HepG2 (cell line): Measurements from ENCODE around the gene ZCCHC17. TPM values are rescaled to one million over a fixed set of nuclear protein-coding genes. Genes with fewer than 3 reads are reported as not detected.

Experiments used
- AHDC1 ChIP-seq: sonication (generic); formaldehyde crosslinking; IDR thresholded peaks from 2 replicates; pipeline ENCODE4 v1.5.1; 2020; ENCODE audit warnings: mild to moderate bottlenecking, missing genetic modification reagents, borderline replicate concordance
- ATF3 ChIP-seq: sonication (generic); formaldehyde crosslinking; IDR thresholded peaks from 2 replicates; pipeline ENCODE4 v1.4.0; 2020; ENCODE audit warnings: missing genetic modification reagents
- JUNB ChIP-seq: sonication (generic); formaldehyde crosslinking; IDR thresholded peaks from 2 replicates; pipeline ENCODE4 v1.8.0; 2022; ENCODE audit warnings: missing genetic modification reagents, mild to moderate bottlenecking, borderline replicate concordance
- KDM2A ChIP-seq: sonication (generic); formaldehyde crosslinking; IDR thresholded peaks from 2 replicates; pipeline ENCODE4 v1.4.0; 2020; ENCODE audit warnings: low read depth, missing genetic modification reagents, borderline replicate concordance
- MED1 ChIP-seq: sonication (generic); formaldehyde crosslinking; IDR thresholded peaks from 2 replicates; pipeline ENCODE4 v1.4.0; 2020; ENCODE audit warnings: missing genetic modification reagents
- RBM22 ChIP-seq: fragments of 200-400 bp; formaldehyde crosslinking; optimal IDR thresholded peaks from 2 replicates; pipeline ENCODE3; 2017; ENCODE audit warnings: mild to moderate bottlenecking, low read length, moderate library complexity
- YEATS4 ChIP-seq: sonication (generic); formaldehyde crosslinking; IDR thresholded peaks from 2 replicates; pipeline ENCODE4 v1.4.0; 2020; ENCODE audit warnings: missing genetic modification reagents, borderline replicate concordance
- ZBTB42 ChIP-seq: sonication (generic); formaldehyde crosslinking; IDR thresholded peaks from 2 replicates; pipeline ENCODE4 v1.5.0; 2020; ENCODE audit warnings: mild to moderate bottlenecking, missing genetic modification reagents
- ZEB1 ChIP-seq: IDR thresholded peaks from 2 replicates; pipeline ENCODE4 v1.6.1; 2012; ENCODE audit warnings: mild to moderate bottlenecking, low read depth, inconsistent platforms; ENCODE audit not compliant: insufficient replicate concordance
- ZHX1 ChIP-seq: sonication (generic); formaldehyde crosslinking; IDR thresholded peaks from 2 replicates; pipeline ENCODE4 v1.8.1; 2022; ENCODE audit warnings: low read depth, mild to moderate bottlenecking, missing genetic modification reagents
- ZMYM2 ChIP-seq: sonication (generic); formaldehyde crosslinking; IDR thresholded peaks from 2 replicates; pipeline ENCODE4 v1.8.0; 2022; ENCODE audit warnings: mild to moderate bottlenecking, missing genetic modification reagents
- ZNF10 ChIP-seq: sonication (generic); formaldehyde crosslinking; IDR thresholded peaks from 2 replicates; pipeline ENCODE4 v1.4.0; 2020; ENCODE audit warnings: mild to moderate bottlenecking, low read depth, missing genetic modification reagents, borderline replicate concordance
- ZNF136 ChIP-seq: sonication (generic); formaldehyde crosslinking; IDR thresholded peaks from 2 replicates; pipeline ENCODE4 v1.8.1; 2022; ENCODE audit warnings: low read depth, mild to moderate bottlenecking, moderate library complexity, missing genetic modification reagents
- ZNF274 ChIP-seq: sonication (generic); formaldehyde crosslinking; IDR thresholded peaks from 2 replicates; pipeline ENCODE4 v1.5.1; 2020; ENCODE audit warnings: mild to moderate bottlenecking, missing genetic modification reagents
- ZNF337 ChIP-seq: sonication (generic); formaldehyde crosslinking; IDR thresholded peaks from 2 replicates; pipeline ENCODE4 v1.5.1; 2020; ENCODE audit warnings: missing genetic modification reagents, low read depth, mild to moderate bottlenecking, borderline replicate concordance
- ZNF354B ChIP-seq: sonication (generic); formaldehyde crosslinking; IDR thresholded peaks from 2 replicates; pipeline ENCODE4 v1.8.0; 2022; ENCODE audit warnings: mild to moderate bottlenecking, missing genetic modification reagents
- ZNF383 ChIP-seq: sonication (generic); formaldehyde crosslinking; IDR thresholded peaks from 2 replicates; pipeline ENCODE4 v1.4.0; 2020; ENCODE audit warnings: missing genetic modification reagents, mild to moderate bottlenecking, borderline replicate concordance
- ZNF598 ChIP-seq: sonication (generic); formaldehyde crosslinking; IDR thresholded peaks from 2 replicates; pipeline ENCODE4 v1.5.1; 2020; ENCODE audit warnings: mild to moderate bottlenecking, missing genetic modification reagents, borderline replicate concordance
- ZSCAN12 ChIP-seq: sonication (generic); formaldehyde crosslinking; IDR thresholded peaks from 2 replicates; pipeline ENCODE4 v1.9.0; 2021; ENCODE audit warnings: mild to moderate bottlenecking, missing genetic modification reagents
- ZSCAN5A ChIP-seq: sonication (generic); formaldehyde crosslinking; IDR thresholded peaks from 2 replicates; pipeline ENCODE4 v1.8.0; 2022; ENCODE audit warnings: mild to moderate bottlenecking, missing genetic modification reagents, borderline replicate concordance
- polyA plus RNA-seq, 8 experiments: library from polyadenylated mRNA; depleted of rRNA in 3 of 8; stranded (reverse) in 7 of 8; unstranded in 1 of 8; fragments of >200 nt; fragmentation: Illumina TruSeq in 4 of 8; extraction: Trizol in 4 of 8; gene quantifications; 2 replicates each; pipeline versions ENCODE4 v1.2.1 to v1.2.3, GENCODE V29; 2011 to 2016; ENCODE audit warnings: low read depth in 4 of 8, missing spikeins in 1 of 8, mixed read lengths in 1 of 8; ENCODE audit not compliant: insufficient read depth in 1 of 8
- total RNA-seq, 5 experiments: library from RNA; depleted of rRNA; stranded (reverse); fragments of >200 nt; fragmentation: Illumina TruSeq; extraction: Trizol; gene quantifications; 2 replicates each; pipeline ENCODE4 v1.2.3, GENCODE V29; 2016; ENCODE audit warnings: low read depth in 1 of 5

ZCCHC17 gene
- total and polyA plus RNA-seq, 2 of the 13 experiments (the other 11 are each of a cell fraction or from before 2014, with no cell fraction given), result 20.5 to 53.0 TPM

- no peak for TF ChIP-seq AHDC1 (CRISPR knock-in tag)
- no peak for TF ChIP-seq ZNF274
- no peak for TF ChIP-seq ZNF383 (CRISPR knock-in tag)
- no peak for TF ChIP-seq ZMYM2 (CRISPR knock-in tag)
- TF ChIP-seq JUNB (CRISPR knock-in tag), result no peak
- TF ChIP-seq ZNF136 (CRISPR knock-in tag), result no peak
- TF ChIP-seq YEATS4 (CRISPR knock-in tag), result no peak
- TF ChIP-seq ZNF598 (CRISPR knock-in tag), result peak; percentile 34; the same call in 1 of the 2 replicates
- no peak for TF ChIP-seq ZSCAN5A (CRISPR knock-in tag)
- no peak for TF ChIP-seq ZNF354B (CRISPR knock-in tag)
- no peak for TF ChIP-seq ZNF10
- TF ChIP-seq ZEB1, result no peak
- no peak for TF ChIP-seq ZNF337 (CRISPR knock-in tag)
- no peak for TF ChIP-seq KDM2A
- no peak for TF ChIP-seq ATF3 (CRISPR knock-in tag)
- TF ChIP-seq ZBTB42, result 0 out of 2 replicates have a peak, but pooled peaks have one; percentile 35
- no peak for TF ChIP-seq MED1 (CRISPR knock-in tag)
- no peak for TF ChIP-seq ZHX1 (CRISPR knock-in tag)
- no peak for TF ChIP-seq RBM22
- TF ChIP-seq ZSCAN12, result no peak
Observed at GRCh38 chr1:31413405-31414001, 116.7 kb downstream of the ZCCHC17 start (continued).
